HepG2 (cell line): ENCODE results near the gene PLXNA3. TPM values are rescaled to one million over a fixed set of nuclear protein-coding genes. Genes with fewer than 3 reads are reported as not detected.
A peak's percentile ranks its signal among the peaks of the same experiment; 100 is the strongest.

Experiments used
- ARID3A ChIP-seq: IDR thresholded peaks from 2 replicates; pipeline ENCODE4 v1.6.1; 2012; ENCODE audit warnings: low read depth, low read length, improper control_type of control experiment
- CREM ChIP-seq, 2 experiments: sonication (generic) in 1 of 2; formaldehyde crosslinking in 1 of 2; IDR thresholded peaks; 2 replicates each; pipeline versions ENCODE4 v1.4.0 to v1.6.1; 2016 to 2020; ENCODE audit warnings: antibody characterized with exemption in 1 of 2, mild to moderate bottlenecking in 1 of 2, missing genetic modification reagents in 1 of 2
- DBP ChIP-seq: sonication (generic); formaldehyde crosslinking; IDR thresholded peaks from 2 replicates; pipeline ENCODE4 v1.4.0; 2020; ENCODE audit warnings: missing genetic modification reagents; ENCODE audit errors: not compliant biosample characterization
- ETV6 ChIP-seq: sonication (generic); formaldehyde crosslinking; conservative IDR thresholded peaks from 2 replicates; pipeline ENCODE4 v1.4.0; 2020; ENCODE audit warnings: missing genetic modification reagents
- HNRNPH1 ChIP-seq: fragments of 200-400 bp; formaldehyde crosslinking; optimal IDR thresholded peaks from 2 replicates; pipeline ENCODE3; 2017; ENCODE audit warnings: mild to moderate bottlenecking, low read depth, low read length
- HNRNPK ChIP-seq: fragments of 200-400 bp; formaldehyde crosslinking; IDR thresholded peaks from 2 replicates; pipeline ENCODE4 v1.6.1; 2018; ENCODE audit warnings: low read length, low read depth, moderate library complexity, mild to moderate bottlenecking; ENCODE audit not compliant: poor library complexity, severe bottlenecking
- KMT2B ChIP-seq: IDR thresholded peaks from 2 replicates; pipeline ENCODE4 v1.6.1; 2016; ENCODE audit warnings: missing genetic modification reagents, missing compliant biosample characterization
- MAX ChIP-seq: IDR thresholded peaks from 2 replicates; pipeline ENCODE4 v1.6.1; 2012; ENCODE audit warnings: inconsistent platforms
- MAZ ChIP-seq, 2 experiments: sonication (generic) in 1 of 2; formaldehyde crosslinking in 1 of 2; IDR thresholded peaks; 2 replicates each; pipeline versions ENCODE4 v1.5.0 to v1.6.1; 2012 to 2020; ENCODE audit warnings: low read depth in 2 of 2, mild to moderate bottlenecking in 2 of 2, borderline replicate concordance in 1 of 2, improper control_type of control experiment in 1 of 2, low read length in 1 of 2, missing genetic modification reagents in 1 of 2, moderate library complexity in 1 of 2
- MEIS2 ChIP-seq: sonication (generic); formaldehyde crosslinking; IDR thresholded peaks from 2 replicates; pipeline ENCODE4 v1.9.0; 2021; ENCODE audit warnings: mild to moderate bottlenecking, missing genetic modification reagents
- MYC ChIP-seq: sonication (generic); formaldehyde crosslinking; IDR thresholded peaks from 2 replicates; pipeline ENCODE4 v1.9.0; 2021; ENCODE audit warnings: missing genetic modification reagents, borderline replicate concordance
- NFE2L1 ChIP-seq: sonication (generic); formaldehyde crosslinking; IDR thresholded peaks from 2 replicates; pipeline ENCODE4 v1.4.0; 2020; ENCODE audit warnings: missing genetic modification reagents, mild to moderate bottlenecking, borderline replicate concordance
- PITX1 ChIP-seq: sonication (generic); formaldehyde crosslinking; IDR thresholded peaks from 2 replicates; pipeline ENCODE4 v1.5.1; 2020; ENCODE audit warnings: mild to moderate bottlenecking, missing genetic modification reagents
- RNF219 ChIP-seq: sonication (generic); formaldehyde crosslinking; IDR thresholded peaks from 2 replicates; pipeline ENCODE4 v1.5.0; 2020; ENCODE audit warnings: mild to moderate bottlenecking, missing genetic modification reagents
- TFAP4 ChIP-seq: sonication (generic); IDR thresholded peaks from 2 replicates; pipeline ENCODE4 v1.6.1; 2016; ENCODE audit warnings: low read depth, borderline replicate concordance
- THAP9 ChIP-seq: sonication (generic); formaldehyde crosslinking; IDR thresholded peaks from 2 replicates; pipeline ENCODE4; 2020; ENCODE audit warnings: missing genetic modification reagents, mild to moderate bottlenecking, borderline replicate concordance
- ZFY ChIP-seq: sonication (generic); formaldehyde crosslinking; IDR thresholded peaks from 2 replicates; pipeline ENCODE4 v1.4.0; 2020; ENCODE audit warnings: missing genetic modification reagents
- ZNF121 ChIP-seq: sonication (generic); formaldehyde crosslinking; IDR thresholded peaks from 2 replicates; pipeline ENCODE4 v1.5.0; 2020; ENCODE audit warnings: mild to moderate bottlenecking, missing genetic modification reagents
- ZNF713 ChIP-seq: sonication (generic); formaldehyde crosslinking; IDR thresholded peaks from 2 replicates; pipeline ENCODE4 v1.4.0; 2020; ENCODE audit warnings: mild to moderate bottlenecking, missing genetic modification reagents
- polyA plus RNA-seq, 8 experiments: library from polyadenylated mRNA; depleted of rRNA in 3 of 8; stranded (reverse) in 7 of 8; unstranded in 1 of 8; fragments of >200 nt; fragmentation: Illumina TruSeq in 4 of 8; extraction: Trizol in 4 of 8; gene quantifications; 2 replicates each; pipeline versions ENCODE4 v1.2.1 to v1.2.3, GENCODE V29; 2011 to 2016; ENCODE audit warnings: low read depth in 4 of 8, missing spikeins in 1 of 8, mixed read lengths in 1 of 8; ENCODE audit not compliant: insufficient read depth in 1 of 8
- total RNA-seq, 5 experiments: library from RNA; depleted of rRNA; stranded (reverse); fragments of >200 nt; fragmentation: Illumina TruSeq; extraction: Trizol; gene quantifications; 2 replicates each; pipeline ENCODE4 v1.2.3, GENCODE V29; 2016; ENCODE audit warnings: low read depth in 1 of 5

Gene PLXNA3
- total and polyA plus RNA-seq, 2 of the 13 experiments (the other 11 are each of a cell fraction or from before 2014, with no cell fraction given): 5.8 to 20.6 TPM

- TF ChIP-seq DBP: no peak
- peak; percentile 52 for TF ChIP-seq HNRNPK
- TF ChIP-seq CREM (IDR thresholded peaks at IDR 0.05): no peak
- TF ChIP-seq CREM (CRISPR knock-in tag; IDR thresholded peaks at IDR 0.05): no peak
- no peak for TF ChIP-seq RNF219 (CRISPR knock-in tag)
- TF ChIP-seq ARID3A: no peak
- TF ChIP-seq THAP9 (CRISPR knock-in tag): no peak
- peak; percentile 97 for TF ChIP-seq MAX
- TF ChIP-seq ZNF121 (CRISPR knock-in tag): no peak
- TF ChIP-seq MYC: peak; percentile 62; the same call in 1 of the 2 replicates
- TF ChIP-seq ZFY (CRISPR knock-in tag): peak; percentile 57
- TF ChIP-seq ZNF713 (CRISPR knock-in tag): no peak
- TF ChIP-seq MEIS2 (CRISPR knock-in tag): 0 out of 2 replicates have a peak, but pooled peaks have one; percentile 37
- TF ChIP-seq PITX1: no peak
- no peak for TF ChIP-seq HNRNPH1
- TF ChIP-seq TFAP4: peak; percentile 36; the same call in 1 of the 2 replicates
- no peak for TF ChIP-seq MAZ (IDR thresholded peaks at IDR 0.05; ENCODE audit: borderline replicate concordance, low read depth, low read length)
- no peak for TF ChIP-seq MAZ (CRISPR knock-in tag; IDR thresholded peaks at IDR 0.05; ENCODE audit: low read depth)
- no peak for TF ChIP-seq ETV6 (CRISPR knock-in tag)
- TF ChIP-seq NFE2L1 (CRISPR knock-in tag): no peak
- no peak for TF ChIP-seq KMT2B
Observed at GRCh38 chrX:154478728-154479622, 20.9 kb downstream of the PLXNA3 start, which contains the start of gene LAGE3 (continued).
